Measurements from ENCODE around the gene OXLD1. TPM values are rescaled to one million over a fixed set of nuclear protein-coding genes. Genes with fewer than 3 reads are reported as not detected.

Gene OXLD1
- total RNA-seq = 10.4 TPM

GRCh38 chr17:81666342-81667191, at the start of gene OXLD1, which contains the start of gene CCDC137:
Gene OXLD1, minus strand, starts transcription at chr17:81666605. Its CDS starts 28 bp downstream, at chr17:81666577.
Gene CCDC137, plus strand, starts transcription at chr17:81666737. Its CDS starts 30 bp downstream, at chr17:81666767.
- peak within 1 kb of the TSS; percentile 83 to 92 (median 92) for H3K9ac ChIP-seq (ENCODE audit: low read depth in 1 of 3, low read length in 3 of 3)
- H3K4me1 ChIP-seq (ENCODE audit: control insufficient read depth in 3 of 3, insufficient read depth in 3 of 3, low read length in 3 of 3) = peaks cover 16 to 33% (median 21%) of the 10 kb centered on the region in 3 donors
- H3K27ac ChIP-seq (ENCODE audit: low read depth, low read length) = peak within 1 kb of the TSS; percentile 70
- H3K9me3 ChIP-seq (ENCODE audit: control insufficient read depth in 3 of 3, low read length in 3 of 3) = no peaks in the 10 kb centered on the region
- H3K4me3 ChIP-seq (ENCODE audit: low read length in 3 of 3) = peak within 1 kb of the TSS; percentile 80 to 91 (median 91)
- H3K36me3 ChIP-seq (ENCODE audit: control insufficient read depth in 3 of 3, insufficient read depth in 3 of 3, low read length in 3 of 3) = peaks cover 9 to 19% (median 18%) of the 10 kb centered on the region in 3 donors
- H3K27me3 ChIP-seq (ENCODE audit: control insufficient read depth in 3 of 3, insufficient read depth in 3 of 3, low read length in 3 of 3) = no peaks in the 10 kb centered on the region

GRCh38 chr17:81715107-81715871, 48.9 kb upstream of the OXLD1 start:
- Histone ChIP-seq H3K9me3 (ENCODE audit: control insufficient read depth in 3 of 3, low read length in 3 of 3) (no peaks in the 10 kb centered on the region), H3K4me3 (ENCODE audit: low read length in 3 of 3) (no peak overlapping the region), H3K27me3 (ENCODE audit: control insufficient read depth in 3 of 3, insufficient read depth in 3 of 3, low read length in 3 of 3) (no peaks in the 10 kb centered on the region), H3K36me3 (ENCODE audit: control insufficient read depth in 3 of 3, insufficient read depth in 3 of 3, low read length in 3 of 3) (peaks cover 0 to 2% (median 0%) of the 10 kb centered on the region in 3 donors), H3K9ac (ENCODE audit: low read depth in 1 of 3, low read length in 3 of 3) (no peak overlapping the region), H3K27ac (ENCODE audit: low read depth, low read length) (no peak overlapping the region), H3K4me1 (ENCODE audit: control insufficient read depth in 3 of 3, insufficient read depth in 3 of 3, low read length in 3 of 3) (peaks cover 20 to 29% (median 24%) of the 10 kb centered on the region in 3 donors)

GRCh38 chr17:81714412-81715106, 48.2 kb upstream of the OXLD1 start:
- Histone ChIP-seq H3K27ac (ENCODE audit: low read depth, low read length) (no peak overlapping the region), H3K4me1 (ENCODE audit: control insufficient read depth in 3 of 3, insufficient read depth in 3 of 3, low read length in 3 of 3) (peaks cover 22 to 29% (median 25%) of the 10 kb centered on the region in 3 donors), H3K36me3 (ENCODE audit: control insufficient read depth in 3 of 3, insufficient read depth in 3 of 3, low read length in 3 of 3) (peaks cover 0 to 2% (median 0%) of the 10 kb centered on the region in 3 donors), H3K4me3 (ENCODE audit: low read length in 3 of 3) (no peak overlapping the region), H3K9ac (ENCODE audit: low read depth in 1 of 3, low read length in 3 of 3) (no peak overlapping the region), H3K27me3 (ENCODE audit: control insufficient read depth in 3 of 3, insufficient read depth in 3 of 3, low read length in 3 of 3) (no peaks in the 10 kb centered on the region), H3K9me3 (ENCODE audit: control insufficient read depth in 3 of 3, low read length in 3 of 3) (no peaks in the 10 kb centered on the region)

- Histone ChIP-seq H3K4me3 (ENCODE audit: low read length in 3 of 3) (no peak overlapping the region), H3K4me1 (ENCODE audit: control insufficient read depth in 3 of 3, insufficient read depth in 3 of 3, low read length in 3 of 3) (peaks cover 22 to 29% (median 25%) of the 10 kb centered on the region in 3 donors), H3K9me3 (ENCODE audit: control insufficient read depth in 3 of 3, low read length in 3 of 3) (no peaks in the 10 kb centered on the region), H3K27me3 (ENCODE audit: control insufficient read depth in 3 of 3, insufficient read depth in 3 of 3, low read length in 3 of 3) (no peaks in the 10 kb centered on the region), H3K27ac (ENCODE audit: low read depth, low read length) (no peak overlapping the region), H3K9ac (ENCODE audit: low read depth in 1 of 3, low read length in 3 of 3) (peak overlapping the region in 1 of 3 donors; percentile 82), H3K36me3 (ENCODE audit: control insufficient read depth in 3 of 3, insufficient read depth in 3 of 3, low read length in 3 of 3) (peaks cover 0 to 2% (median 0%) of the 10 kb centered on the region in 3 donors)
Measured at GRCh38 chr17:81713556-81714411, 47.4 kb upstream of the OXLD1 start.

GRCh38 chr17:81713004-81713555, 46.7 kb upstream of the OXLD1 start:
- Histone ChIP-seq H3K4me1 (ENCODE audit: control insufficient read depth in 3 of 3, insufficient read depth in 3 of 3, low read length in 3 of 3) (peaks cover 22 to 29% (median 25%) of the 10 kb centered on the region in 3 donors), H3K36me3 (ENCODE audit: control insufficient read depth in 3 of 3, insufficient read depth in 3 of 3, low read length in 3 of 3) (peaks cover 0 to 6% (median 0%) of the 10 kb centered on the region in 3 donors), H3K27ac (ENCODE audit: low read depth, low read length) (no peak overlapping the region), H3K4me3 (ENCODE audit: low read length in 3 of 3) (peak overlapping the region; percentile 60 to 72 (median 66)), H3K9me3 (ENCODE audit: control insufficient read depth in 3 of 3, low read length in 3 of 3) (no peaks in the 10 kb centered on the region), H3K27me3 (ENCODE audit: control insufficient read depth in 3 of 3, insufficient read depth in 3 of 3, low read length in 3 of 3) (no peaks in the 10 kb centered on the region), H3K9ac (ENCODE audit: low read depth in 1 of 3, low read length in 3 of 3) (peak overlapping the region; percentile 57 to 82 (median 67))

GRCh38 chr17:81712468-81713003, 46.1 kb upstream of the OXLD1 start:
- Histone ChIP-seq H3K27me3 (ENCODE audit: control insufficient read depth in 3 of 3, insufficient read depth in 3 of 3, low read length in 3 of 3) (no peaks in the 10 kb centered on the region), H3K9me3 (ENCODE audit: control insufficient read depth in 3 of 3, low read length in 3 of 3) (no peaks in the 10 kb centered on the region), H3K4me3 (ENCODE audit: low read length in 3 of 3) (peak overlapping the region; percentile 60 to 72 (median 66)), H3K4me1 (ENCODE audit: control insufficient read depth in 3 of 3, insufficient read depth in 3 of 3, low read length in 3 of 3) (peaks cover 22 to 29% (median 25%) of the 10 kb centered on the region in 3 donors), H3K9ac (ENCODE audit: low read depth in 1 of 3, low read length in 3 of 3) (peak overlapping the region; percentile 57 to 82 (median 67)), H3K36me3 (ENCODE audit: control insufficient read depth in 3 of 3, insufficient read depth in 3 of 3, low read length in 3 of 3) (peaks cover 5 to 10% (median 5%) of the 10 kb centered on the region in 3 donors), H3K27ac (ENCODE audit: low read depth, low read length) (no peak overlapping the region)

- Histone ChIP-seq H3K36me3 (ENCODE audit: control insufficient read depth in 3 of 3, insufficient read depth in 3 of 3, low read length in 3 of 3) (peaks cover 7 to 16% (median 11%) of the 10 kb centered on the region in 3 donors), H3K9ac (ENCODE audit: low read depth in 1 of 3, low read length in 3 of 3) (peak within 1 kb of the TSS; percentile 61 to 82 (median 67)), H3K27me3 (ENCODE audit: control insufficient read depth in 3 of 3, insufficient read depth in 3 of 3, low read length in 3 of 3) (no peaks in the 10 kb centered on the region), H3K9me3 (ENCODE audit: control insufficient read depth in 3 of 3, low read length in 3 of 3) (no peaks in the 10 kb centered on the region), H3K27ac (ENCODE audit: low read depth, low read length) (no peak within 1 kb of the TSS), H3K4me3 (ENCODE audit: low read length in 3 of 3) (peak within 1 kb of the TSS; percentile 60 to 72 (median 66)), H3K4me1 (ENCODE audit: control insufficient read depth in 3 of 3, insufficient read depth in 3 of 3, low read length in 3 of 3) (peaks cover 22 to 29% (median 25%) of the 10 kb centered on the region in 3 donors)
Measured at GRCh38 chr17:81711814-81712467, 45.5 kb upstream of the OXLD1 start, which contains the start of gene SLC25A10. Gene SLC25A10, plus strand, starts transcription at chr17:81712284. Its CDS starts 143 bp downstream, at chr17:81712427.
